Activated naive CD8-positive, alpha-beta T cell (primary cell): ENCODE results near the gene WNT5A.

Experiments used
- H3K27ac Mint-ChIP-seq: one replicate; pipeline ENCODE4 v1.8.0; 2021; ENCODE audit warnings: mixed read lengths
- H3K27me3 Mint-ChIP-seq: one replicate; pipeline ENCODE4 v1.8.0; 2021; ENCODE audit warnings: mixed read lengths
- H3K36me3 Mint-ChIP-seq: one replicate; pipeline ENCODE4 v1.8.0; 2021; ENCODE audit warnings: mixed read lengths
- H3K4me1 Mint-ChIP-seq: one replicate; pipeline ENCODE4 v1.8.0; 2021; ENCODE audit warnings: low read depth, mixed read lengths
- H3K4me3 Mint-ChIP-seq: one replicate; pipeline ENCODE4 v1.8.0; 2021; ENCODE audit warnings: mild to moderate bottlenecking, mixed read lengths
- H3K9me3 Mint-ChIP-seq: one replicate; pipeline ENCODE4 v1.8.0; 2021; ENCODE audit warnings: low read depth, mixed read lengths

Gene WNT5A

GRCh38 chr3:55480911-55481743 is 6.0 kb downstream of the WNT5A start:
- Mint-ChIP-seq H3K4me3 (no peak overlapping the region), H3K9me3 (no peaks in the 10 kb centered on the region), H3K36me3 (no peaks in the 10 kb centered on the region), H3K27ac (no peak overlapping the region), H3K4me1 (peaks cover 20% of the 10 kb centered on the region), H3K27me3 (peaks cover 37% of the 10 kb centered on the region)

- H3K9me3 Mint-ChIP-seq, result no peaks in the 10 kb centered on the region
- H3K4me1 Mint-ChIP-seq, result peaks cover 4% of the 10 kb centered on the region
- H3K27me3 Mint-ChIP-seq, result peaks cover 22% of the 10 kb centered on the region
- H3K4me3 Mint-ChIP-seq, result no peak overlapping the region
- no peak overlapping the region for H3K27ac Mint-ChIP-seq
- no peaks in the 10 kb centered on the region for H3K36me3 Mint-ChIP-seq
Observed at GRCh38 chr3:55477306-55478303, 9.5 kb downstream of the WNT5A start.

- Mint-ChIP-seq H3K4me3 (no peak overlapping the region), H3K27me3 (peaks cover 25% of the 10 kb centered on the region), H3K36me3 (no peaks in the 10 kb centered on the region), H3K4me1 (peaks cover 4% of the 10 kb centered on the region), H3K27ac (no peak overlapping the region), H3K9me3 (no peaks in the 10 kb centered on the region)
Observed at GRCh38 chr3:55476515-55476914, 10.6 kb downstream of the WNT5A start.

- no peak overlapping the region for H3K27ac Mint-ChIP-seq
- no peaks in the 10 kb centered on the region for H3K36me3 Mint-ChIP-seq
- H3K9me3 Mint-ChIP-seq, result no peaks in the 10 kb centered on the region
- H3K27me3 Mint-ChIP-seq, result peaks cover 16% of the 10 kb centered on the region
- no peak overlapping the region for H3K4me3 Mint-ChIP-seq
- H3K4me1 Mint-ChIP-seq, result no peaks in the 10 kb centered on the region
Observed at GRCh38 chr3:55474213-55474632, 12.9 kb downstream of the WNT5A start.

- Mint-ChIP-seq H3K4me1 (no peaks in the 10 kb centered on the region), H3K27ac (no peak overlapping the region), H3K36me3 (no peaks in the 10 kb centered on the region)
Observed at GRCh38 chr3:55473788-55474187, 13.3 kb downstream of the WNT5A start.

GRCh38 chr3:55471522-55472280 is 15.4 kb downstream of the WNT5A start:
- Mint-ChIP-seq H3K4me1 (no peaks in the 10 kb centered on the region), H3K27ac (no peak overlapping the region), H3K4me3 (no peak overlapping the region), H3K36me3 (no peaks in the 10 kb centered on the region), H3K27me3 (peaks cover 13% of the 10 kb centered on the region), H3K9me3 (no peaks in the 10 kb centered on the region)

More at GRCh38 chr3:55473788-55474187, 13.3 kb downstream of the WNT5A start:
- Mint-ChIP-seq H3K4me3 (no peak overlapping the region), H3K27me3 (peaks cover 16% of the 10 kb centered on the region), H3K9me3 (no peaks in the 10 kb centered on the region)

GRCh38 chr3:55471084-55471483 is 16.0 kb downstream of the WNT5A start:
- Mint-ChIP-seq H3K36me3 (no peaks in the 10 kb centered on the region), H3K9me3 (no peaks in the 10 kb centered on the region), H3K27me3 (peaks cover 9% of the 10 kb centered on the region), H3K27ac (no peak overlapping the region), H3K4me1 (no peaks in the 10 kb centered on the region), H3K4me3 (no peak overlapping the region)

GRCh38 chr3:55469957-55470526 is 17.1 kb downstream of the WNT5A start:
- Mint-ChIP-seq H3K4me3 (no peak overlapping the region), H3K4me1 (no peaks in the 10 kb centered on the region), H3K9me3 (no peaks in the 10 kb centered on the region), H3K36me3 (no peaks in the 10 kb centered on the region), H3K27ac (no peak overlapping the region), H3K27me3 (peaks cover 9% of the 10 kb centered on the region)

GRCh38 chr3:55468251-55468650 is 18.9 kb downstream of the WNT5A start:
- no peaks in the 10 kb centered on the region for H3K36me3 Mint-ChIP-seq
- H3K4me1 Mint-ChIP-seq, result no peaks in the 10 kb centered on the region
- no peak overlapping the region for H3K4me3 Mint-ChIP-seq
- peaks cover 6% of the 10 kb centered on the region for H3K27me3 Mint-ChIP-seq
- H3K9me3 Mint-ChIP-seq, result no peaks in the 10 kb centered on the region
- H3K27ac Mint-ChIP-seq, result no peak overlapping the region

GRCh38 chr3:55467099-55467498 is 20.0 kb downstream of the WNT5A start:
- H3K4me3 Mint-ChIP-seq, result no peak overlapping the region
- no peak overlapping the region for H3K27ac Mint-ChIP-seq
- no peaks in the 10 kb centered on the region for H3K4me1 Mint-ChIP-seq
- H3K36me3 Mint-ChIP-seq, result no peaks in the 10 kb centered on the region
- H3K27me3 Mint-ChIP-seq, result peaks cover 2% of the 10 kb centered on the region
- H3K9me3 Mint-ChIP-seq, result no peaks in the 10 kb centered on the region

GRCh38 chr3:55466526-55466925 is 20.6 kb downstream of the WNT5A start:
- Mint-ChIP-seq H3K27ac (no peak overlapping the region), H3K9me3 (no peaks in the 10 kb centered on the region), H3K4me3 (no peak overlapping the region), H3K4me1 (no peaks in the 10 kb centered on the region), H3K27me3 (no peaks in the 10 kb centered on the region), H3K36me3 (no peaks in the 10 kb centered on the region)

GRCh38 chr3:55461896-55462295 is 25.2 kb downstream of the WNT5A start:
- Mint-ChIP-seq H3K9me3 (no peaks in the 10 kb centered on the region), H3K27me3 (no peaks in the 10 kb centered on the region), H3K4me3 (no peak overlapping the region), H3K27ac (no peak overlapping the region), H3K4me1 (no peaks in the 10 kb centered on the region), H3K36me3 (no peaks in the 10 kb centered on the region)

- no peaks in the 10 kb centered on the region for H3K4me1 Mint-ChIP-seq
- H3K4me3 Mint-ChIP-seq, result no peak overlapping the region
- no peaks in the 10 kb centered on the region for H3K27me3 Mint-ChIP-seq
- H3K9me3 Mint-ChIP-seq, result no peaks in the 10 kb centered on the region
- no peaks in the 10 kb centered on the region for H3K36me3 Mint-ChIP-seq
- H3K27ac Mint-ChIP-seq, result no peak overlapping the region
Observed at GRCh38 chr3:55459838-55460237, 27.3 kb downstream of the WNT5A start.

GRCh38 chr3:55458181-55458790 is 28.8 kb downstream of the WNT5A start:
- no peak overlapping the region for H3K4me3 Mint-ChIP-seq
- H3K9me3 Mint-ChIP-seq, result no peaks in the 10 kb centered on the region
- H3K27me3 Mint-ChIP-seq, result no peaks in the 10 kb centered on the region
- H3K4me1 Mint-ChIP-seq, result no peaks in the 10 kb centered on the region
- H3K36me3 Mint-ChIP-seq, result no peaks in the 10 kb centered on the region
- no peak overlapping the region for H3K27ac Mint-ChIP-seq
